Measurements from ENCODE around the gene SDR39U1.
A peak's percentile ranks its signal among the peaks of the same experiment; 100 is the strongest.

The SDR39U1 gene

DNA sequence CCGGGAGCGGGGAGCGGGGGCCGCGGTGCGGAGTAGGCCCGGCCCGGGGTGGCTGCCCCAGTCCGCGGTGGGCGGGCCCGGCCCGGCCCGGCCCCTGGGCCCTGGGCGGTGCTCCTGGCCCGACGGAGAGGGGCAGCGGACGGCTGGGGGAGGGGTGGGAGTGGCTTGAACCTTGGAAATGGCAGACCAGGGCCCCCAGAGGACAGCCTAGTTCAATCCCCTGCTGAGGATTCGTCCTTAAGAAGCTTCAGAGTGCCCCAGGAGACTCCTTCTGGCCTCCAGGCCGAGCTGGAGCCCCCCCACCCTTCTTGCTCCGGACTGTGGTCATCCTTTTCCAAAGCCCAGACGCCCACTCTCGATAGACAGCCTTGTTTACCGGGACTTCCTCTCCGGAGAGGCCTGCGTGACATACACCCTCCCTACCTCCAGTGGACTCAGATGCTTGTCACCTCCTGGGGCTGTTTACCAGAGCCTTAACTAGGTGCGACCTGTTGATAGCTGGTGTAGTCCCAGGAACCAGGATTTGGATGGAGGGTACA, 12.4 kb downstream of the SDR39U1 start:
- DNase-seq (ENCODE audit: low read depth in 2 of 3, low spot score in 1 of 3), result peak; percentile 38 to 57 (median 44)

DNA sequence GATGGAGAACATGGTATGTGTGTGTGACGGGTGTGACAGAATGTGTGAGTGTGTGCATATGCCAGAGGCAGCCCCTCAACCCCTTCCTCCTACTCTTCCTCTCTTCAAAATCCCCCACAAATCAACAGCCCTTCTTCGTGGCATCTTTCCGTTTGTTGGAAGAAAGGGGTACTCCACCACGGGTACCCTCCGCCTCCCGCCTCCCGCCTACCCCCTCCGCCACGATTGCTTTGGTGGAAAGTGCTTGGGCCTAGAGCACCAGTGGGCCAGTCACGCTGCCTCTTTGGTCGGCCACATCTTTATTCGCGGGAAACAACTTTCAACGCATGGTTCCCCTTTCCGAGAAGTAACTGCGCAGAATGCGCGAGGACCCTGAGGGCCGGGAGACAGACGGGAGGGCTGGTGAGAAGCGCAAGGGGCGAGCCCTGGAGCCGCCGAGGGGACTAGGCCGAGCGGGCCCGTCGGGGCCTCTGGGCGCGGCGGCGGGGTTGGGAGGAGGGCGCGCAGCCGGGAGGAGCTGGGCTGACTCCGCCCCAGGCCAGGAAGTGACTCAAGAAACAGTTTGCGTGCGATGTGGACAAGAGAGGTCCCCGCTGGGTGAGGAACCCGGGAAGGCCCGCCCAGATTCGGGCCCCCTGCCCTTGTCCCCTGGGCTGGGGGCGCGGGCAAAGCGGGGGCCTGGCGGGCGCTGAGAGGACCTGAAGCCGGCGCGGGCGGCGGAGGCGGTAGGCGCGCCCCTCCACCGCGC, 13.0 kb downstream of the SDR39U1 start, which contains the start of the genes CBLN3 and KHNYN:
Gene CBLN3 (minus strand): TSS at position 274 of the 748 bp plus-strand sequence. CDS start 614 bp downstream, outside the sequence.
Gene KHNYN (plus strand): TSS at position 560 of the 748 bp plus-strand sequence. CDS start 777 bp downstream, outside the sequence.
- DNase-seq (ENCODE audit: low read depth in 2 of 3, low spot score in 1 of 3), result peak; percentile 75 to 85 (median 76)

DNA sequence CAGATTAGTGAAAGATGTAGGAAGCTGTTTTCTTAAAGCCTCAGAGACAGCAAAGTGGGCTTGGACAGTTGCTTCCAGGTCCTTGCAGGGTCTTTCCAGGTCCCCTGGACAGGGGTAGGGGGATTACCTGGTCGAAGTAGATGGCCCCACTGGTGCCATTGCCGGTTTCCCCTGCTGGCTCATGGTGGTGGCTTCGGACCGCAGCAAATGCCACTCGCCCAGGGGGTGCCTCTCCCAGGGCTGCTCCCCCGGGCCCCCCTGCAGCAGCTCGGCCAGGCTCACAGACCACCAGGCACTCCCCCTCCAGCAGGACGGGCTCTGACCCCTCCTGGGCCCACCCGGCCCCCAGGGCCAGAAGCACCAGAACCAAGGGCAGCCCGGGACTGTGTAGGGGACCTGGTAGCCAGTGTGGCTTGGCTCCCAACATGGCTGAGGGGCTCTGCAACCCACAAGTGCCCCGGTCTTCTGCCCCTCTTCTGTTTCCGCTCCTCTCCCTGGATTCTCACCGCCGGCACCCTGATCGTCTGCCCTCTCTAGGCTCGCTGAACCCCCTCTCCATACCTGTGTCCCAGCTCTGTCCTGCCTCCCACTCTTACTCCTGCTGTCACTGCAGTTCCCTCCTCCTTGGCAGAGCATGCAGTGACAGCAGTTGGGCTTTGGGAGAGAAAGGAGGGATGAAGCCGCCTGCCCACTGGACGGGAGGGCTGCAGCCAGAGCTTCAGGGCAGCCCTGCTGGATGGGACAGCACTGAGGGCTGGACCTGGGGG, 13.8 kb downstream of the SDR39U1 start:
- no peak for DNase-seq (ENCODE audit: low read depth in 2 of 3, low spot score in 1 of 3)

DNA sequence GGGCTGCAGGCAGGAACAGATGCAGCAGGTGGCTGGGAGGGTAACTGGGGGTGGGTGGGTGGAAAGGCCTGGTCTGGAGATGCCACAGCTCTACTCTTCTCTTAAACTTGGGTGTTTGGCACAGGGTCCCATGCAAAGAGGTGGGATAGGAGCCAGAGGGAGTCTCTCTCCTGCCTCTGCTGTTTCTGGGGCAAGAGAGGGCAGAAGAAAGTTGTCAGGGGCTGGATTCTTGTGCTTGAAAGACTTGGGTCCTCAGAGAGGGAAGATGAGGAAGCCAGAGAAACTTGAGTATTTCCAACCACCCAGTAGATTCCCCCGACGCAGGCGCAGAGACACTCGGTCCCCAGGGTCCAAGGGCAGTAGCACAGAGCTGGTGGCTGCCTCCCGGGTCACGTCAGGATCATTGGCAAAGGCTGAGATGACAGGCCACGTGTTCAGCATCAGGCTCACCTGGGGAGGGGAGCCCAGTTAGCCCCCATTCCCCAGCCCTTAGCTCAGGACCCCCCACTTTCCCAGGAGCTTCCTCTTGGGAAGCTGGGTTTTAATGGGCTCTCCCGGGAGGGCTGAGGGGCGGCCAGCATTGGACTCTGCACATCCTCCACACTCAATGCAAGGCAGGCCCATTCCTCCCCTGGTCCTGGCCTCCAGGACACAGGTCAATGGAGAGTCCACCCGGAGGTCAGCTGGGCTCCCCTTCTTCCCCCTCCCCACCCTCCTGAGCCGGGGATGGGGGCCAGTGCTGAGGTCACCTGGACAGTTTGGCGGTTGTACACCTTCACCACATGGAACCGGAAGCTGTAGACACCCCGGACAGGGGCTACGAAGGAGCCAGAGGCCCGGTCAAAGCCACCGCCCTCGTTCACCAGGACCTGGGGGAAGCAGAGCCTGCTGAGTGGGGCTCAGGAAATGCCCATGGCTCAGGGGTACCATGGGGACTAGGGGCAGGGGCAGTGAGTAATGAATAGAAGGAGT, 14.8 kb downstream of the SDR39U1 start:
- DNase-seq (ENCODE audit: low read depth in 2 of 3, low spot score in 1 of 3), result no peak

DNA sequence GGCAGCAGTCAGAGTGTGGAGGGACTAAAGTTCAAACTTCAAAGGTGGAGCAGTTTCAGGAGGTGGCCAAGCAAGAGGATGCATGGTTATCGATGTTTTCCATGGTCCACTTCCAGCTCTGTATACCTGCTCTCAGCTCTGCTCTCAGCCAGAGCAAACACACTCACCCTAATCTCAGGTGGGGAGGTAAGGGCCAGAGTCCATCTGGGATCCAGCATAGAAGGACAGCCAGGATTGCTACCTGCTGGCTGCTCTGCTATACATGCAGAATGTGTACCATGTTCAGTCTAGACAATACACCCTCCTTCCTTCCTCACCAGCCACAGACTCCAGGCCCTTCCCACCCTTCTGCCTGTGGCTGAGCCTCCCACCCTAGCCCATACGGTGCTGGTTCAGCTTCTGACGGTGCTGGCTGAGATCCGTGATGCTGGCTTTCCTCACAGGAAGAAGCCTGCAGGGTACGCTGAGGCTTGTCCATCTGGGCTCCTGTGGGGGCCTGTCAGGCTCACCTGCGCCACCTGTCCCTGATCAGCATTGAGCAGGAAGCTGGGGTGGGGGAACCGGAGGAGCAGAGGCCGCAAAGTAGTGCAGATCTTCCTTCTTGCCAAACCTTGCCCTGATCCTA, 15.6 kb downstream of the SDR39U1 start:
- DNase-seq (ENCODE audit: low read depth in 2 of 3, low spot score in 1 of 3), result no peak

DNA sequence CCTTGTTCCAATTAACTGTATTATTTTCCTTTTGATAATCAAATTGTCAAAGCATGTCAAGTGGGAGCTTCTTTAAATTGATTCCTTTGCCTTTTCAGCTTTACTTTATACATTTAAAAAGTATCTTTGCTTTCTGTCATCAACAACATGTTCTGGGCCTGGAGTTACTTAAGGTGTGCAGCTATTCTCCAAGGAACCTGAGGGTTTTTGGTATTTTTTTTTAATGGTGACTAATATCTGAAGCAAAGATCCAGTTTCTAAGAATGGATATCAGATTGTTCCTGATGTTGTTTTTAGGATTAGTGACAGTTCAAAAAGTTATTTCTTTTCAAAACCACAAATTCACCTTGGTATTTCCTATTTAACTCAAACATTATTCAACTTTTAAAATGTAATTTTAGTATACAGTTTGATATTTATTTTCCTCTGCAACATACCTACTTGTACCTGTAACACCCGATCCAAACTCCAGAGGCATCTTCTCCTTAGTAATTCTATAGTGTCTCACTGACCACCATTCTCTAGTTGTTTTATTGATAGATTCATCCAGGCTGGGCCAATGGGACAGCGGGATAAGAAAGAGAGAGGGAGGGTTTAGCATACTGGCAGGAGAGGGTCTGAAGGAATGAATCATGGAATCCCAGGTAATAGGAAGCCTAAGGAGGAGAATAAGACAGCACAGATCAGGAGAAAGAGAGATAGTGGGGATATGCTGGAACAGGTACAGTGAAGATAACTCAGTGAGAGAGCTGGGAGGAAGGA, 16.2 kb downstream of the SDR39U1 start:
- DNase-seq (ENCODE audit: low read depth in 2 of 3, low spot score in 1 of 3), result no peak

DNA sequence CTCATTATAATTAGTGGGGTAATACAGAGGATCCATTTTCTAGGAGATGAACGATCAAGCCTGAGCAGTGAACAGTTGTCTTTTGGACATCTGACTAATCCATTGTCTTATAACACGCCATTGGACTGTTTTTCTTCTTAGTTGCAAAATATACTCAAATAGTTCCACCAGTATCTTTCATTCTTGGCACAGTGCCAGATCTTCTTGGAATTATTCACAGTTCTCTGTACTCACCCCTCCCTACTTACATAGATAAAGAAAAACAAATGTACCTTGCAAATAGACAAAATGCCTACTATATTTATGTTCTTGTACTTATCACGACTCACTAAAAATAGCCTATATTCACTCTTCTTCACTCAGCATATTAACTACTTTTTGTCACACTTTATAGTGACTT, 16.9 kb downstream of the SDR39U1 start:
- no peak for DNase-seq (ENCODE audit: low read depth in 2 of 3, low spot score in 1 of 3)

DNA sequence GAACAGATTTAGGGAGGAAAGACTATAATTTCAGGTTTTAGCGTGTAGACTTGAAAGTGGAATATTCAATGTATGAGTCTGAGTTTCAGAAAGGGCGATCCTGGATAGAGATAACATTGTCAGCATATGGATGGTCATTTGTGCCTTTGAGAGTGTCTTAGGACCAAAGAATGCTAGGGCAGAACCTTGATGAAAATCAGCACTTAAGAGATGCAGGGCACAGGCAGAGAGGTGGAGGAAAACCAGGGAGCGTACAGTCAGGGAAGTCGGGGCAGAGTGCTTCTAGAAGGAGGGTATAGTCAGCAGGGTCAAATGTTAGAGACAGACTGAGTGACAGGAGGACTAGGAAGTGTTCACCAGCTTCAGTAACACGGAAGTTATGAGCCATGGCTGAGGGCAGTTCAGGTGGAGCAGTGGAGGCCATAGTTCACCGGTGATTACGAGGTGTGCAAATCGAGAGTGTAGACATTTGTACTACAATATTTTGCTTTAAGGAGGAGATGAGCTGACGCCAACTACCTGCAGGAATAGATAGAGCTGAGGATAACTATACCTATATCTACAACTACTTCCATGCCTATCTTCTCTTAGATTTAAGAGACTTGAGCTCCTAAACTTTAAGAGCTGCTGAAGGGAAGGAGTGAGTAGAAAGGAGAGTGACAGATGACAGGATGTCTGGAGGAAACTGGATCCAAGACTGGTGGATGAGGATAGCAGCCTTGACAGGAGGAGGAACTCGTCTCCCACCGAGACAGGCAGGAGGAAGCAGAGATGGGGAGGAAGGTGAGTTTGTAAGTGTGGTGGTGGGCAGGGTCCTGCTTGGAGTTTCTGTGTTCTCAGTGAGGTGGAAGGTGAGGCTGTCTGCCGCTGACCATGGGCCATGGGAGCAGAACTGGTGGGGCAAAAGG, 19.6 kb downstream of the SDR39U1 start:
- no peak for DNase-seq (ENCODE audit: low read depth in 2 of 3, low spot score in 1 of 3)

DNA sequence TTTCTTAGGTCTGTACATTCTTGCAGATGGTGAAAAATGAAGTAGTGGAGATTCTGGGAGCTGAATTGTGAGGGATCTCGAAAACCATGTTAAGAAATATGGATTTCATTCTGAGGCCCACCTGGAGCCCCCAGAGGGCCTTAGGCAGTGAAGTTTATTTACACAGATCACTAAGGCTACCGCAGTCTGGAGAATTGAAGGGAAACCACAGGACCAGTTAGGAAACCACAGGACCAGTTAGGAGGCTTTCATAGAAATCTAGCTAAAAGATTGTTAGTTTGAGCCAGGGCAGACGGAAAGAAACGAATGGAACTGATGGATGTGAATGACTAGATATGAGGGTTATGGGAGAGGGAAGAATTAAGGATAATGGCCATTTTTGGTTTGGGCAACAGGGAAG, 20.3 kb downstream of the SDR39U1 start:
- no peak for DNase-seq (ENCODE audit: low read depth in 2 of 3, low spot score in 1 of 3)

DNA sequence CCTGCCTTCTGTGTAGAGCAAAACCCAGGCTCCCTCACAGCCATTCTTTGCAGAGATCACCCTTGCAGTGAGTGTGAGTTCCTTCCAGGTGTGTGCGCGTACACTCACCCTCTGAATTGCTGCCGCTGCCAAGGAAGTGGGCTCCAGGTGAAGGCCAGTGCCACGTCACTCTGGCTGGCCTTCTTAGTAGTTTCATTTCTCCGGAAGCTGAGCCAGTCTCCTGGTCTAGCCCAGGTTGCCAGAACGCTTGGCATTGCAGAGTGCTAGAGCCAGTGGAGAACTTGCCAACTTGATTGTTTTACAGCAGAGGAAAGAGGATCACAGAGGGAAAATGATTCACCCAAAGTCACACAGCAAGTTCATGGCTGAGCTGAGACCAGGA, 24.1 kb downstream of the SDR39U1 start:
- no peak for DNase-seq (ENCODE audit: low read depth in 2 of 3, low spot score in 1 of 3)

DNA sequence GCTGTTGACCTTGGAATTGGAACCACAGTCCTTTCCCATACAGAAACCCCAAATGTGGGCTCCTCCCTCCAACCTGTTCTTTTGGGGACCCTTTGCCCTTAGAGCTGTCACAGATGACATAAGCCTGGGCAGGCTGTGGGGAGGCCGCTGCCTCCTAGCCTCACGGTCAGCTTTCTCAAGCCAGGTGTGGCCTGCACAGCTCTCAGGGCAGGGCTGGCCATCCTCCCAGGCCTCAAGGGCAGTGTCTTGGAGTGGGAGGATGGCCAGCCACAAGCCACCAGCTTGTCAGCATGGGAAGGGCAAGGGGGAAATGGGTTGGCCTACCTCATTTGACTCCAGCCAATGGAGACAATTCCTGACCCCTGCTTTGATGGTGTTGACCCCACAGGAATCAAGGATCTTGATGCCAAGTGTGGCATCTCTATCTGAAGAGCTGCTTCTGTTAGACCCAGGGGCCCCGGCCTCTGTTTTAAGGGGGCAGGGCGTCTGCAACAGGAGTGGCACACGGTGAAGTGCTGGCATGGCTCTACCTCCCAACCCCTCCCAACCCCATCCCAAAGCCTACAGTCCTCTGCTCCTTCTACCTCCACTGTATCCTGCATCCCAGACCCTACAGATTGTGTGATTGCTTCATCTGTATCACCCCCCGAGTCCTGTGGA, 24.6 kb downstream of the SDR39U1 start:
- DNase-seq (ENCODE audit: low read depth in 2 of 3, low spot score in 1 of 3), result no peak

DNA sequence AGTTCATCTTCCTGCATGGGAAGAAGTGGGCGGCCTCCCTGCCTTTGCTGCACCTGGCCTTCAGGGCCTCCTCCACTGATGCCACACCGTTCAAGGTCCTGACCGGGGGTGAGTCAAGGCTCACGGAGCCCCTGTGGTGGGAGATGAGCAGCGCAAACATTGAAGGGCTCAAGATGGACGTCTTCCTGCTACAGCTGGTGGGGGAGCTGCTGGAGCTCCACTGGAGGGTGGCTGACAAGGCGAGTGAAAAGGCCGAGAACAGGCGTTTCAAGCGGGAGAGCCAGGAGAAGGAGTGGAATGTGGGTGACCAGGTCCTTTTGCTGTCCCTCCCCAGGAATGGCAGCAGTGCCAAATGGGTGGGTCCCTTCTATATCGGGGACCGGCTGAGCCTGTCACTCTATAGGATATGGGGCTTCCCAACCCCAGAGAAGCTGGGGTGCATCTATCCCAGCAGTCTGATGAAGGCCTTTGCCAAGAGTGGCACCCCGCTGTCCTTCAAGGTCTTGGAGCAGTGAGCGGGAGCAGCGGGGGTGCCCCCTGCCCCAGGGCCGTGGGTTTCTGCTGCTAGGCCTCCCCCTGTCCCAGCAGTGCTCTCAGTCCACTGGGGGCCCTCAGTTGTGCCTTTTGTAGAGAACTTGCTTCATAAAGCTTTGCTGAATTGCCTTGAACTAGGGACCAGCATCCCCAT, 25.5 kb downstream of the SDR39U1 start:
- no peak for DNase-seq (ENCODE audit: low read depth in 2 of 3, low spot score in 1 of 3)

DNA sequence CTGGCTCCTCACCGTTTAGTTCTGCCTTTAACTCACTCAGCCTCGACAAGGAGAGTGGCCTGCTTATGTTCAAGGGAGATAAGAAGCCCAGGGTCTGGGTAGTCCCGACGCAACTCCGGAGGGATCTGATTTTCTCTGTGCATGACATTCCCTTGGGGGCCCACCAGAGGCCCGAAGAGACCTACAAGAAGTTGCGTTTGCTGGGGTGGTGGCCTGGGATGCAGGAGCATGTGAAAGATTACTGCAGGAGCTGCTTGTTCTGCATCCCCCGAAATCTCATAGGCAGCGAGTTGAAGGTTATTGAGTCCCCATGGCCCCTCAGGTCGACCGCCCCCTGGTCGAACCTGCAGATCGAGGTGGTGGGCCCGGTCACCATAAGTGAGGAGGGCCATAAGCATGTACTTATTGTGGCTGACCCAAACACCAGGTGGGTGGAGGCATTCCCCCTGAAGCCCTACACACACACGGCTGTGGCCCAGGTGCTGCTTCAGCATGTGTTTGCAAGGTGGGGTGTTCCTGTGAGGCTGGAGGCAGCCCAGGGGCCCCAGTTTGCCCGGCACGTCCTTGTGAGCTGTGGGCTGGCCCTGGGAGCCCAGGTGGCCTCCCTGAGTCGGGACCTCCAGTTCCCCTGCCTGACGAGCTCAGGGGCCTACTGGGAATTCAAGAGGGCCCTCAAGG, 26.2 kb downstream of the SDR39U1 start:
- no peak for DNase-seq (ENCODE audit: low read depth in 2 of 3, low spot score in 1 of 3)

DNA sequence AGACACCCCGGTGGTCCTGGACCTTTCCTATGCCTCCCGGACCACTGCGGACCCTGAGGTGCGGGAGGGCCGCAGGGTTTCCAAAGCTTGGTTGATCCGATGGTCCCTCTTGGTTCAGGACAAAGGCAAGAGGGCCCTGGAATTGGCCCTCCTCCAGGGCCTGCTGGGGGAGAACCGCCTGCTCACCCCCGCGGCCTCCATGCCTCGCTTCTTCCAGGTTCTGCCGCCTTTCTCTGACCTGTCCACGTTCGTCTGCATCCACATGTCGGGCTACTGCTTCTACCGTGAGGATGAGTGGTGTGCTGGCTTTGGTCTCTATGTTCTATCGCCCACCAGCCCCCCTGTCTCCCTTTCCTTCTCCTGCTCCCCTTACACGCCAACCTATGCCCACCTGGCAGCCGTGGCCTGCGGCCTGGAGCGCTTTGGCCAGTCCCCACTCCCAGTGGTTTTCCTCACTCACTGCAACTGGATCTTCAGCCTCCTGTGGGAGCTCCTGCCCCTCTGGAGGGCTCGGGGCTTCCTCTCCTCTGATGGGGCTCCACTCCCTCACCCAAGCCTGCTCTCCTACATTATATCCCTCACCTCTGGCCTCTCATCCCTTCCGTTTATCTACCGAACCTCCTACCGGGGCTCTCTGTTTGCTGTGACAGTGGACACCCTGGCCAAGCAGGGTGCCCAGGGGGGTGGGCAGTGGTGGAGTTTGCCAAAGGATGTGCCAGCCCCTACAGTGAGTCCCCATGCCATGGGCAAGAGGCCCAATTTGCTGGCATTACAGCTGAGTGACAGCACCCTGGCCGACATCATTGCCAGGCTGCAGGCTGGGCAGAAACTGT, 26.9 kb downstream of the SDR39U1 start:
- DNase-seq (ENCODE audit: low read depth in 2 of 3, low spot score in 1 of 3), result no peak

DNA sequence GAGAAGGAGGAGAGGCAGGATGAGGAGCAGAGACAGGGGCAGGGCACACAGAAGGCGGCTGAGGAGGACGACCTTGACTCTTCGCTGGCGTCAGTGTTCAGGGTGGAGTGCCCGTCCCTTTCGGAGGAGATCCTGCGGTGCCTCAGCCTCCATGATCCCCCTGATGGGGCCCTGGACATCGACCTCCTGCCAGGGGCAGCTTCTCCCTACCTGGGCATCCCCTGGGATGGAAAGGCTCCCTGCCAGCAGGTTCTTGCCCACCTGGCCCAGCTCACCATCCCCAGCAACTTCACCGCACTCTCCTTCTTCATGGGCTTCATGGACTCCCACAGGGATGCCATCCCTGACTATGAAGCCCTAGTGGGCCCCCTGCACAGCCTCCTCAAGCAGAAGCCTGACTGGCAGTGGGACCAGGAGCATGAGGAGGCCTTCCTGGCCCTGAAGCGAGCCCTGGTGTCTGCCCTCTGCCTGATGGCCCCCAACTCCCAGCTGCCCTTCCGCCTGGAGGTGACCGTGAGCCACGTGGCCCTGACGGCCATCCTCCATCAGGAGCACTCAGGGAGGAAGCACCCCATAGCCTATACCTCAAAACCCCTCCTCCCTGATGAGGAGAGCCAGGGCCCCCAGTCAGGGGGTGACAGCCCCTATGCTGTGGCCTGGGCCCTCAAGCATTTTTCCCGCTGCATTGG, 27.7 kb downstream of the SDR39U1 start:
- DNase-seq (ENCODE audit: low read depth in 2 of 3, low spot score in 1 of 3), result no peak

DNA sequence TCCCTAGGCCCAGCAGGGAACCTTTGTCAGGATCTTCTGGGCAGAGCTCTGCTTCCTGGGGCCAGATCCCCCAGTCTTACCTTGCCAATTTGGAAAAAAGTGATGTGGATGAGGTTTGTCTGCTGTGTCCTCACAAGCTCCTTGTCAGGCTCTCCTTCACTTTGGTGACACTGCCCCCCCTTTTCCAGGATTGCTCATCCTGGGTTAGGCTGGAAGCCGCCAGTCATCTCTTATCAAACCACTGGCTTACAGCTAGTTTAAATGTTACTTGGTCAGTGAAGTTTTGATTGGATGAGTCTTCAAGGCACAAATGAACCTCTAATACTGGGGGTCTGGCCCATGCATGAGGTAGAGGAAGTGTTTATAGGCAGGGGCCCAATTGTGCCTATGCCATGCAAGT, 28.5 kb downstream of the SDR39U1 start:
- DNase-seq (ENCODE audit: low read depth in 2 of 3, low spot score in 1 of 3), result no peak
